GM19372 (cell line): ENCODE measurements around the gene UBR2.
"Not testable (repeated sequence)": the region's sequence is repeated elsewhere in the genome, so short reads cannot be mapped to it uniquely, and the experiment has no call there.

Source experiments
- ATAC-seq: cut with Tn5 transposase; IDR thresholded peaks from one replicate; pipeline ENCODE4 v1.9.1; 2021; ENCODE audit warnings: mild to moderate bottlenecking, low read depth, moderate library complexity; ENCODE audit not compliant: unreplicated experiment

The UBR2 gene

DNA sequence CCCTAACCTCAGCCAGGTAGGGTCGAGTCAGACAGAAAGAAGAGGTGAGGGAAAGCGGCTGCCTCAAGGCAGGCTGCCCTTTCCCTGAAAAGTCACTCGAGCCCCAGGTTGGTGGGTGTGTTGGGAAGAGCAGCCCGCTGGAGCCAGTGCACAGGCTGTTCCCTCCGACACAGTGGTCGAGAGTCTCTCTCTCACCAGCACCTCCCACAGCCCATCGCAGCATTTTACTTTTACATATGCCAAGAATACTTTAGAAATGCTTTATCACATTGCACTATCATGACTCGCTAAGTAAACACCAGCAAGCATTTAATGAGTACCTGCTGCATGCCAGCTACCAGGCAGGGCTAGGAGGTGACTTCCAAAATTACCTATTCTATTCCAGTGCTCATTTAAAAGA is 156.9 kb downstream of the UBR2 start:
- no peak for ATAC-seq

DNA sequence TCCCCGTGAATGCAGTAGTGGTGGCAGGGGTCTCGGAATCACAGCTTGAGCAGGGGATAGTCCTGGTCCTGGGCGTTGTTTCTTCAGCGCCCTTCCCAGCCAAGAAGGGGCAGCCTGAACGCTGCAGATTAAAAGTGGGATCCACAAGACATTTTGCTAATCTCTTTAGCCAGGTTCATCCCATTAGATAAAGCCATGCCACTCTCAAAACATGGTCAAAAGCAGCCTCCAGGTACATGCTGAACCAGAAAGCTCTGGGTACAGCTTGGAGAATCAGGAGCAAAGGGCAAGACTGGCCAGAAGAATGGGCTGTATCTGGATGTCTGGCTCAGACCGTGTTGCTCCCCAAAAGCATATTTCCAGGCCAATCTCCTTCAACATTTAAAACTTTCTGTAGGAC is 158.7 kb downstream of the UBR2 start, which contains the start of gene PRPH2:
Gene PRPH2, minus strand, starts transcription at position 101 of the 400 bp plus-strand sequence. CDS start 263 bp downstream, outside the sequence.
- ATAC-seq: no peak

DNA sequence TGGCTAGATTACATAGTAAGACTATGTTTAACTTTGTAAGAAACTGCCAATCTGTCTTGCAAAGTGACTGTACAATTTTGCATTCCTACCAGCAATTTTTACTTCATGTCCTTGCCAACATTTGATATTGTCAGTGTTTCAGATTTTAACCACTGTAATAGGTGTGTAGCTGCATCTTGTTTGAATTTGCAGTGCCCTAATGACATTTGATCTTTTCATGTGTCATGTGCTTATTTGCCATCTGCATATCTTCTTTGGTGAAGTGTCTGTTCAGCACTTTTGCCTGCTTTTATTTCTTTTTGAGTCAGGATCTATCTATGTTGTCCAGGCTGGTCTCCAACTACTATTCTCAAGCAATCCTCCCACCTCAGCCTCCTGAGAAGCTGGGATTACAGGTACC is 161.0 kb downstream of the UBR2 start:
- no peak for ATAC-seq

DNA sequence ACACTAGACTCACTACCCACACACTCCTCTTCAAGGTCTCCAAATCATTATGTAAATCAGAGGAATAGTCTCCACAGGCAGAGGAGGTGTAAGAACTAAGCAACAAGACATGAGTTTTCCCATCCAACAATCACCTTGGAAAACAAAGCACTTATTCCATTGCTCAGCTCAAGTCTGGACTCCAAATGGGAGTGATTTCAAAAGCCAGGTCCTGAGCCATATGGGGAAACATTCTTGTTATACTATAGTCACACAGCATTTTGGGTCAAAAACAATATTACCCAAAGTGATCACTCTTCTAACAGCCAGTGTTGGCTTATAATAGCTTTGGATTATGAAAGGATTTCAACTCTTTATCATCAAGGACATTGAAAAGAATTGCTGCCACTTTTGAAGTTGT is 162.2 kb downstream of the UBR2 start:
- ATAC-seq: no peak

DNA sequence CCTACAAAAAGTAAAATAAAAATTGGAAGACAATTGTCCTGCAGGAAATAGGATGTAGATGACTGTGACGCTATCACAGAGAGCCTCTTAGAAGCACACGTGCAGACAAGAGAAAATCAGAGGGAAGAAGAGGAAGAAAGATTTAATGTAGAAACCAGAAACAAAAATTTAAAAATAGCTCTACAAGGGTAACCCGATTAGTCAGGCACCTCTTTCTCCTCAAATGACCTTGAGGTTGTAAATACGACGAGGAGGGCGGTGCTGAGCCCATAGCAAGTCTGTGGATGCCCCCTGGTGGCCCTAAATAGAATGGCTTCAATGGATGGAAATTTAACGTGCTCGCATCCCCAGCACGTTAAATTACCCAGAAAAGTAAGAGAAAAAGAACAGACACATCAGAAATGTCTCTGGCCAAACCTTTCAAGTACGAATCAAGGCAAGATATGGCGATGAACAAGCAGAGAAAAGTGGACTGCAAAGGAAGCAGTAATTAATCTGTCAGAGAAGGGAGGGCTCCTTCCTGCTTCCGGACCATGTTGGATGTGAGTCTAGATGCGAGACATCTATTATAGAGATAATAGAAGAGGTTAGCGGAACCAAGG is 162.8 kb downstream of the UBR2 start:
- ATAC-seq: no peak

DNA sequence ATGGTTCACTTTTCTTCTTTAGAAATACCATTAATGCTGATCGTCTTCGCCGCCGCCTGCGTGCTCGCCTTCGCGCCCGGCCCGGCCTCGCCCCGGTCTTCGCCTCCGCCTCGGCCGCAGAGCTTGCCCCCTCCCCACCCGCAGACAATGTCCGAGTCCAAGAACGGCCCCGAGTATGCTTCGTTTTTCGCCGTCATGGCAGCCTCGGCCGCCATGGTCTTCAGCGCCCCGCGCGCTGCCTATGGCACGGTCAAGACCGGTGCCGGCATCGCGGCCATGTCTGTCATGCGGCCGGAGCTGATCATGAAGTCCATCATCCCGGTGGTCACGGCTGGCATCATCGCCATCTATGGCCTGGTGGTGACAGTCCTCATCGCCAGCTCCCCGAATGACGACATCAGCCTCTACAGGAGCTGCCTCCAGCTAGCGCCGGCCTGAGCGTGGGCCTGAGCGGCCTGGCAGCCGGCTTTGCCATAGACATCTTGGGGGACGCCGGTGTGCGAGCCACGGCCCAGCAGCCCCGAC is 163.3 kb downstream of the UBR2 start:
- no peak for ATAC-seq

DNA sequence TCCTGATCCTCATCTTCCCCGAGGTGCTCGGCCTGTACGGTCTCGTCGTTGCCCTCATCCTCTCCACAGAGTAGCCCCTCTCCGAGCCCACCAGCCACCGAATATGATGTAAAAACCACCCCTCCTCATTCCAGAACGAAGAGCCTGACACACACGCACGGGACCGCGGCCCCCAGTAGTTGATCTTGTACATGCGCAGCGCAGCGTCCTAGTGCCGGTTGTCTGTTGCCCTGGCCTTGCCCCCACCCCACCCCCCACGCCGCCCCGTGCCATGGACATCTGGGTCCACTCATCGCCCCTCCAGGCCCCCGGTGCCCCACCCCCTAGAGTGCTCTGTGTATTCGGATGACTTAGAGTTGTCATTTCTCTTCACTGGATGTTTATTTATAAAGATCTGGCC is 163.8 kb downstream of the UBR2 start:
- no peak for ATAC-seq

DNA sequence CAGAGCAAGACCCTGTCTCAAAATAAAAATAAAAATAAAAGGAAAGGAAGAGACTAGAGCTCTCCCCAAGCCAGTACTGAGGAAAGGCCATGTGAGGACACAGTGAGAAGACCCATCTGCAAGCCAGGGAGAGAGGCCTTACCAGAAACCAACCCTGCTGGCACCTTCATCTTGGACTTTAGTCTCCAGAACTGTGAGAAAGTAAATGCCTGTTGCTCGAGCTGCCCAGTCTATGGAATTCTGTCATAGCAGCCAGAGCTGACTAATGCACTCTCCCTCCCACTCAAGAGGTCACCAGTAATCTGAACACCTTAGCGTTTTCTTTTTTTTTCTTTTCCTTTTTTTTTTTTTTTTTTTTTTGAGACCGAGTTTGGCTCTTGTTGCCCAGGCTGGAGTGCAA is 165.9 kb downstream of the UBR2 start:
- ATAC-seq: no peak

DNA sequence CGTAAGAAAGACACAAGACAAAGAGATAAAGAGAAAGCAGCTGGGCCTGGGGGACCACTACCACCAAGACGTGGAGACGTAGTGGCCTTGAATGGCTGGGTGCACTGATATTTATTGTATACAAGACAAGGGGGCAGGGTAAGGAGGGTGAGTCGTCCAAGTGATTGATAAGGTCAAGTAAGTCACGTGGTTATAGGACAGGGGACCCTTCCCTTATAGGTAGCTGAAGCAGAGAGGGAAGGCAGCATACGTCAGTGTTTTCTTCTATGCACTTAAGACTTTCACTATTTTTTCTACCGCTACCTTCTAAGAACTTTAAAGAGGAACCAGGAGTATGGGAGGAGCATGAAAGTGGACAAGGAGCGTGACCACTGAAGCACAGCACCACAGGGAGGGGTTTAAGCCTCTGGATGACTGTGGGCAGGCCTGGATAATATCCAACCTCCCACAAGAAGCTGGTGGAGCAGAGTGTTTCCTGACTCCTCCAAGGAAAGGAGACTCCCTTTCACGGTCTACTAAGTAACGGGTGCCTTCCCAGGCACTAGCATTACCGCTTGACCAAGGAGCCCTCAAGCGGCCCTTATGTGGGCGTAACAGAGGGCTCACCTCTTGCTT is 170.1 kb downstream of the UBR2 start:
- not testable (repeated sequence) for ATAC-seq

DNA sequence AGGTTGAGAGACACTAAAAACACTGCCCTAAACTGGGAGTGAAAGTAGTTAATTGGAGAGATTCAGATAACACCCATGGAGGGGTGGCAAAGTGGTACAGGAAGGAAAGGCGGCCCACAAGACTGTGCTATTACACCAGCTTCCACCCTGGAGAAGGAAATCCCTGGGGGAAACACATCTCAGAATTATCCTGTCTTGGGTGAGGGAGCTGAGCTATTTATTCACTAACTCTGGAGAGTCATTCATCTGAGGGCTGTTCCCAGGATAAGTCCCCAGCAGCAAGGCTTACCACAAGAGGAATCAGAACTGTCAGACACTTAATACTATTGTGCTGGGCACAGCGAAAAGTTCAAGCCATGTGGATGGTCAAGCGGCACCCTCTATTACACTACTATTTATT is 172.1 kb downstream of the UBR2 start:
- no peak for ATAC-seq

DNA sequence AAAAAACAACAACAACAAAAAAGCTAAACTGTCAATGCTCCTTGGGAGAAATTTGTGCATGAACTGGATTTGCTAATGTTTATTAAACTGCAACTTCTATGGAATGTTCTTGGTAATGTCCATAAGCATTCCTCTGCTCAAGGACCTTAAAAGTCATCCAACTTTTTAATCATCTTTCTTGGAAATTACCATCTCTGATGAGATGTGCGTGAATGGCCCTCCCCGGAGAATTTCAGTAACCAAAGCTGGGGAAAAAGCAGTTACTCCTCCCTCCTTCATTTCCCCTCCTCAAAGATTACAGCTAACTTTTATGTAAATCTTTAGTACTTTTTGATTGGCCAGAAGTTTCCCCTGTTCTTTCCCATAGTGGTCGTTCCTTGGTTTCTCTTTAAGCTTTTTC is 176.9 kb downstream of the UBR2 start:
- no peak for ATAC-seq

DNA sequence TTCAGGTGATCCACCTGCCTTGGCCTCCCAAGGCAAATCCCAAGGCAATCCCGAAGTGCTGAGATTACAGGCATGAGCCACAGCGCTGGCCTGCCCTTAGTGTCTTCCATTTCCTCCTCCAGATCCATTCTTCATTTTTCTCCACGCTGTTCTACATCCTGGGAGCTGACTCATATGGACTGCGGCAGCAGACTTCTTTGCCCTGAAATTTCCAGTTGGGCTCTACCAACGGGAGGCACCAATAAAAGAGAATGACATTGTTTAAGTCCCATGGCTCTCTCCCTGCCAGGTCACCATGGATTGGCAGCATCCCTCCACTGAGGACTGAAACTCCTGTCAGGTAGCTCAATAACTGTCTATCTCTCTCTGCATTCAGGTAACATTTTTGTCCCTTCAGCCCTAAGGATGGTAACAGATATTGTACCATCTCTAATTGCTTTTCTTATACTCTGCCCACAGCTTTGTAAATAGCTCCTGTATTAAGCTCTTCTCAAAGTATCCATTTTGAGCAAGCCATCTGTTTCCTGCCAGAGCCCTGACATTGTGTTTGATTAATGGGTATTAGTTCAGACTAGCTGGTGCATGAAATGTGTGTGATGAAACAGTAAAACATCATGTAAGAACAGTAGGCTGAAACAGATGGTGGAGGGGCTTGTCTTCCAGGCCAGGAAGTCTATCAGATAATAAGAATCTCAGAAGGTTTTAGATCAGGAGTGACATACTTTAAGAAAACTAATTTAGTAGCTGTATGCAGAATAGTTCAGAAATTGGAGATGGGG is 178.5 kb downstream of the UBR2 start:
- ATAC-seq: no peak
